GM19438 (cell line): Measurements from ENCODE around the gene GAK.

Experiments
- ATAC-seq: cut with Tn5 transposase; IDR thresholded peaks from one replicate; pipeline ENCODE4 v1.9.1; 2021; ENCODE audit warnings: low read depth; ENCODE audit not compliant: unreplicated experiment

The GAK gene

DNA sequence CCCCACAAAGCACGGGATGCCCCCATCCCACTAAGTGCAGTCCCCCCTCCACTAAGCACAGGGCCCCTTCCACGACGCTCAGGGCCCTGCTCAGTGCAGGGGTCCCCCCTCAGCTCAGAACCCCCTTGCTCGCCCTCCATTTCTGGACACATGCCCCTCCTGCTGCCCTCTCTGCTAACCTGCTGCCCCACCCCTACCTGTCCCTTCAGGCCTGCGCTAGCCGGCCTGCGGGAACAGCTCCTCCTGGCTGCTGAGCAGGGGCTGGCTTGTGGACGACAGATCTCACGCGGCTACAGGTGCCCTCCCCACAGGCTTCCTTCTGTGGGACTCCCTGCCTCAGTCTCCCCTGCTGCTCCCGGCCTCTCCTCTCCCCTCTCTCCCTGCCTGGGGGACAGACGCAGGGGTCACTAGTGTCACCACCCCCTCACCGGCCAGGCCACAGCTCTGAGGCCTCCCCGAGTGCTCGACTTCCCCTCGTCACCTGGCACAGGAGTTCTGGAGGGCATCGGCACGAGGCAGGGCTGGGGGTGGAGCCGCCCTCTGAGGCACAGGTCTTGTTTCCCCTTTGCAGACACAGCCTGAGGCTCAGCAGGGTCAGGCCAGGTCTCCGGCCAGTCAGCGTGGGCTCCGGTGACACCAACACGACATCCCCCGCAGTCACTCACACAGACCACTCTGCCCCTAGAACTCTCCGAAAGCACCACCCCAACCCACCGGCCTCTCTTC lies 21.6 kb downstream of the GAK start:
- ATAC-seq, result no peak

DNA sequence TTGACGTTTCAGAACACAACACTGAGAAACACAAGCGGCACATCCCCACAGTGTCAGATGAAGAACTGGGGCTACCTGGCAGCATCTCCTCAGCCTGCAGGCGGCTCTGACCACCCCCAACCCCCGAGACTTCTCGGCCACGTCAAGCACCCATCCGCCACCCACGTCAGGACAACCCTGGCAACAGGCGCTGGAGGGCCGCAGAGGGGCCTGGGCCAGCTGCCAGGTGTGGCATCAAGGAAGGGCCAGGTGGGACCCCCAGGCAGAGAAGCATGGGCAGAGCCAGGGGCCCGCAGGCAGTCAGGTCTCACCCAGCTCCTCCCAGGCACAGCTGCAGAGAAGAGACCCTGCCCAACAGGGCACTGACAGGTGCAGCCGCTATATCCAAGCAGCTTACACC lies 22.3 kb downstream of the GAK start:
- ATAC-seq, result no peak

- ATAC-seq, result no peak
These were observed 23.0 kb downstream of the GAK start for GRCh38 chr4:909131-909571.

DNA sequence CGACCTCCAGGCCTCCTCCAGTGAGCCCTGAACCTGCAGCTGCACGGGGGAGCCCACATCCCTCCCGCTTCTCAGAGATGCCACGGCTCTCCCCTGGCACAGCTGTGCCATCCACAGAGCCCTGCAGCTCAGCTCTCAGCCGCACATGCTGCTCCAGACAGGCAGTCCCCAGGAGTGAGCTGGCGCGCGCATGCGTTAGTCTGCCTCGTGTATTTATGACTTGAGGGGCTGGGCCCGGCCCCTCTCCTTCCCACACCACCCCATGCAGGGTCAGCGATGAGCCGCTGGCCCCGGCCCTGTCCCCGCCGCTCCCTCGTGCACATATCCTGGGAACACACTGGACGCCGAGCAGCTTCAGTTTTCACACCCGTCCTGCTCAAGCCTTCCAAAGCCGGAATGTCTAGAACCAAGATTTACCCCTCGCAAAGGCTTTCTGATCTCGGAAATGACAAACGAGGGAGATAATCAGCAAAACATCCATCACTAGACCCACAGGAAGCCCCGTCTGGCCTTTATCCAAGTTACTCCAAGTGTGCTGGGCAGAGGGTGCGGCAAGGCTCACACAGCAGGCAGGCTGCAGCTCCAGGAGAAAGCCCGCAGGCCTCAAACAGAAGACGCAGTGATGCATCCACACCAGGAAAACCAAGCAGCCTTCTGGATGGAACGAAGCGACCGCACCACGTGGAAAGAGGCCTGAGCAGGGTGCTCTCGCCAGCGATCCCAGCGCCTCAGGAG lies 24.3 kb downstream of the GAK start:
- no peak for ATAC-seq

GRCh38 chr4:907103-907400 lies 25.1 kb downstream of the GAK start:
- no peak for ATAC-seq

- ATAC-seq, result no peak
These were observed 25.6 kb downstream of the GAK start for GRCh38 chr4:906339-907102.

GRCh38 chr4:905485-906338 lies 26.4 kb downstream of the GAK start:
- ATAC-seq, result no peak

DNA sequence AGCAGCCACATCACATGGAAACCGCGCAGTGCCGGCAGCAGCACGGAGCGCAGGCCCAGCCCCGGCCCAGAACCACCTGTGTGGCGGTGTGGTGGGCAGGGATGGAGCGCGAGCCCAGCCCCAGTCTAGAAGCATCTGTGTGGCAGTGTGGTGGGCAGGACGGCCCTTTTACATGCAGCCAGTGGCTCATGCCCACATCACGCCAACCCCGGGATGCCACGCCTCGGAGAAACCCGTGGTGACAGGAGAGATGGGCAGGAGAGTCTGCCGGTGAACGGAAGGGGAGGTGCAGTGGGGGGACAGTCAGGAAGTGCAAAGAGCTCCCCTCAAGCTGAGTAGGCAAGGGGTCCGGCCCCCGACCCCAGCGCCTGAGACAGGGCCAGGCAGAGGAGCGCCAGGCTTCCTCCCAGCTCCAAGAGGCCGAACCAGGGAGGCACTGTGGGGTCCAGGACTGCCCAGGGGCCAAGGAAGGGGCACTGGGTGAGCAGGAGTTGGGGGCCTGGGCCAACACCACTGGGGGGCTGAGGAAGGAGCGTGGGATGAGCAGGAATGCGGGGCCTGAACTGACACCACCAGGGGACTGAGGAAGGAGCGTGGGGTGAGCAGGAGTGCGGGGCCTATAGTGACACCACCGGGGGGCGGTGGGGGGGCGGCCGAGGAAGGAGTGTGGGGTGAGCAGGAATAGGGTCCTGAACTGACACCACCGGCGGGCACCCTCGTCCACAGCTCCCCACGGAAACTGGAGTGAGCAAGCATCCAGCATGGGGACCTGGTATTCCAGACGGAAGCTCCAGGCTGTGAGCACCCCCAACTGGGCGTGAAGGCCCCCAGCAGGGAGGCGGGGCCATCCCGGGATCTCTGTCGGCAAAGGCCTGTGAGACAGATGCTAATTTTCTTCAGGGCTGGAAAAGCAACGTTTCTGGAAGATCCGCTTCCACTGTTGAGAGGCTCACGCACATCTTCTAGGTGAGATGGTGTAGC lies 28.8 kb downstream of the GAK start:
- ATAC-seq, result no peak

GRCh38 chr4:901192-901910 lies 30.8 kb downstream of the GAK start:
- ATAC-seq, result no peak

DNA sequence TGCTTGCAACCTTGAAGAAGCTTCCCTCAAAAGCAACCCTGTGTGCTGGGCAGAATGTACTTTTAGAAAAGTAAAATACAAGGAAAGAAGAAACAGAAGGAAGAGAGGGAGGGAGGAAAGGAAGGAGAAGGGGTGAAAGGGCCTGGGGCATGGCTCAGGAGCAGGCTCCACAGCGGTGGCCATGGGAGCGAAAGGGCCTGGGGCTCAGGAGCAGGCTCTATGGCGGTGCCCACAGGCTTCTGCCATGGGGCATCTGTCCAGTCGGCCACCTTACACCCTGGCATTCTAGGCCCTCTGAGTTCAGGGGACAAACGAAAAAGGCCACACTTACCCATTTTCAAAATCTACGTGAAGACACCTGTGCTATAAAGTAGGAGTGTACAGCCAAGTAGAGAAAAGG lies 31.4 kb downstream of the GAK start:
- no peak for ATAC-seq

GRCh38 chr4:900073-900472 lies 32.0 kb downstream of the GAK start:
- no peak for ATAC-seq

- no peak for ATAC-seq
These were observed 32.6 kb downstream of the GAK start for GRCh38 chr4:899556-899906.

- no peak for ATAC-seq
These were observed 33.1 kb downstream of the GAK start for GRCh38 chr4:898869-899555.

DNA sequence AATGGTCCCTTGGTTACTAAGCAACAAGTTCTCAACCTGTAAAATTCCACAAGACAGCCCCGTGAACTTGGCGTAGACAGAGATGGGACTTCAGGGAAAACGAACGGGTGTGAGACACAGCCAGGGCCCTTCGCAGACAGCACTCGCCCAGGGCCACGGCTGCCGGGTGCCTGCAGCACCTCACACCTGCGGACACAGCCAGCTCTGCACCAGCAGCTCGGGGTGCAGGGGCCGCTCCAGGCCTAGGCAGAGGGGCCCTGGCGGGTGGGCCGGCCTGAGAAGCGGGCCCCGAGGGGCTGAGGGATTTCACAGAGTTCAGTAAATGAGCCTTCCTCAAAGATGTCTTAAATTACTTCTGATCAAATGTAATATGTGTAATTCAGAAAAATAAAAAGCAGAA lies 34.0 kb downstream of the GAK start:
- no peak for ATAC-seq

DNA sequence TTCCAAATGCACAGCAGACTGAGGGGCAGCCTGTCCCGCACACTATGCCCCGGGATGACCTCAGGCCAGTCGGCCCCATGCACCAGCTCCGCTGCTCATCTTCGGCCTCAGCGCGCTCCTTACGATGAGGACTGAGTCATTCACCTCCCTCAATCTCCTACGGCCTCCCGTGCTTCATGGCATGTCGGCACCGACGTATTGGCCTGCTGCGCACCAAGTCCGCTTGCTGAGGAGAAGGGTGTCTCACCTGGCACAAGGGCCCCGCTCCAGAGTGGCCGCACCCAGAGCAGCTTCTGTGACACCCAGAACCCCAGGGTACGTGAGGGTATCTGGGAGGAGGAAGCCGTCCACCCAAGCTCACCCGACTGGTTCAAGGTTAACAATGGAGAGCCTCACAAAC lies 35.5 kb downstream of the GAK start:
- ATAC-seq, result no peak

DNA sequence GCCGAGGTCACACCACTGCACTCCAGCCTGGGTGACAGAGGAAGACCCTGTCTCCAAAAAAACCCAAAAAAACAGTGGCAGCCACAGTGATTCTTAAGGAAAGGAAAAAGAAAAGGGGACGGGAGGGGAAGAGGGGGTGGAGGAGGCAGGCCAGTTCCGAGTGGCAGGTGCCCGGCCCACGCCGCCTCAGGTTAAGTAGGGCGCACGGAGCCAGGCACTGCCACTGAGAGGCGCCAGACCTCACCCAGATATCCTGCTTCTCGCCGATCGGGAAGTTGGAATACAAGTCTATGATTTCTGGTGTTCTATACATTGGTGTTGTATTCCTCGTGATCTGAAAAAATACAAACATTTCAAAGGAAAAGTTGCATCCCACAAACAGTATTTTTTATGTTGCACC lies 35.9 kb downstream of the GAK start:
- no peak for ATAC-seq

- no peak for ATAC-seq
These were observed 36.5 kb downstream of the GAK start for GRCh38 chr4:895596-895995.

DNA sequence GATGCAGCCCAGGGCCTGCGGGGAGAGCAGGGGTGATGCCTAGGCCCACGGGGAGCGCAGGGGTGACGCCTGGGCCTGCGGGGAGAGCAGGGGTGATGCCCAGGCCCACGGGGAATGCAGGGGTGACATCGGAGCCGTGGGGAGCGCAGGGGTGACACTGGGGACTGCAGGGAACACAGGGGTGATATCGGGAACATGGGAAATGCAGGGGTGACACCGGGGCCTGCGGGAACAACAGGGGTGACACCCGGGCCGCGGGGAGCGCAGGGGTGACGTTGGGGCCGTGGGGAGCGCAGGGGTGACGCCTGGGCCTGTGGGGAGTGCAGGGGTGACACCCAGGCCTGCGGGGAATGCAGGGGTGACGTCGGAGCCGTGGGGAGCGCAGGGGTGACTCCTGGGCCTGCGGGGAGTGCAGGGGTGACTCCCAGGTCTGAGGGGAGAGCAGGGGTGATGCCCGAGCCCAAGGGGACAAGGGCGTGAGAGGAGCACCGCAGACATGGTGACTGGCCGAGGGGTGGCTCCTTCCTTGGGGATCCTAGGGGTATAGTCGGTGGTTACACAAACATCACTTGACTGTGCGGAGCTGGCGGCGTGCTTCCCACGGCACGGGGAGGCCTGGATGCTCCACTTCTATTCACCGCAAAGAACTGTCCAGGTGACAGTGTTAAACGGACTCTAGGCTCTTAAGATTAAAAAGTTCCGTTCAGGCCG lies 38.0 kb downstream of the GAK start:
- ATAC-seq, result no peak
